GM10266 (cell line): ENCODE results near the gene NR2F1.

Experiments used
- DNase-seq: peaks from one replicate; pipeline ENCODE4 v3.0.0; 2012; ENCODE audit errors: extremely low spot score
- CTCF ChIP-seq: IDR thresholded peaks from 2 replicates; pipeline ENCODE4 v1.5.1; 2012; ENCODE audit warnings: mild to moderate bottlenecking, low read depth; ENCODE audit not compliant: control insufficient read depth, insufficient read depth; ENCODE audit errors: missing control alignments

The NR2F1 gene

GRCh38 chr5:93622240-93622885 lies 39.3 kb downstream of the NR2F1 start:
- TF ChIP-seq CTCF = no peak
- DNase-seq = no peak

- DNase-seq = no peak
- no peak for TF ChIP-seq CTCF
These were observed 40.1 kb downstream of the NR2F1 start for GRCh38 chr5:93623153-93623552.

GRCh38 chr5:93626801-93627200 lies 43.8 kb downstream of the NR2F1 start:
- no peak for TF ChIP-seq CTCF
- DNase-seq = no peak

GRCh38 chr5:93632327-93632726 lies 49.3 kb downstream of the NR2F1 start:
- no peak for DNase-seq
- no peak for TF ChIP-seq CTCF

GRCh38 chr5:93635991-93636390 lies 53.0 kb downstream of the NR2F1 start:
- no peak for DNase-seq
- TF ChIP-seq CTCF = no peak

GRCh38 chr5:93636837-93637236 lies 53.8 kb downstream of the NR2F1 start:
- TF ChIP-seq CTCF = no peak
- no peak for DNase-seq

DNA sequence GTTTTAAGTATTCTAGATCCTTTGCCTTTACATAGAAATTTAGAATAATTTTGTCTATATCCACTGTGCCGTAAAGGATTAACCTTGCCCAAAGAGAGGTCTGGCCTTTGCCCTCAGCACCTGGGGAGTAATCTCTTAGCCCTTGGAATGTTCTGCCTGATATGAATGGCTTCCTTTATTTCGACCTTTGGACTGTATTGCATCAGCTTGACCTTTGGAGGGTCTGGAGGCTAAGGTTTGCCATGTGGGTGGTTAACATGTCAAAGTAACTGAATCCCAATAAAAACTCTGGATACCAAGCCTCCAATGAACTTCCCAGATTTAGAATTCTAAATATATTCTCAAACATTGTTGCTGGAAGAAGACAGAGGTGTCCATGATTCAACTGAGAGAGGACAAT lies 54.7 kb downstream of the NR2F1 start:
- TF ChIP-seq CTCF = no peak
- DNase-seq = no peak
